ENCODE data around the gene GMCL2.

GRCh38 chr5:178223196-178223773 is 36.1 kb upstream of the GMCL2 start:
- no peak for TF ChIP-seq POLR2A (IDR thresholded peaks at IDR 0.05)
- no peak for TF ChIP-seq CTCF (IDR thresholded peaks at IDR 0.05)

Data from prostate gland (tissue), 2 donors.